SW480 (cell line): ENCODE measurements around the gene VPS51.

Experiments used
- DNase-seq: peaks from one replicate; pipeline ENCODE4 v3.0.0-alpha.2; 2016; ENCODE audit warnings: low spot score

VPS51 gene

GRCh38 chr11:65095974-65096806 lies at the start of gene VPS51:
Gene VPS51 (plus strand): TSS chr11:65096214. CDS start chr11:65096251, 37 bp downstream.
- peak; percentile 94 for DNase-seq

- no peak for DNase-seq
Observed at GRCh38 chr11:65047581-65048422, 48.2 kb upstream of the VPS51 start.

- DNase-seq: no peak
Observed at GRCh38 chr11:65051398-65051858, 44.6 kb upstream of the VPS51 start.

GRCh38 chr11:65053827-65054508 lies 42.0 kb upstream of the VPS51 start:
- DNase-seq: no peak

GRCh38 chr11:65055538-65055937 lies 40.5 kb upstream of the VPS51 start:
- DNase-seq: no peak

- no peak for DNase-seq
Observed at GRCh38 chr11:65056999-65057398, 39.0 kb upstream of the VPS51 start.

GRCh38 chr11:65057526-65057925 lies 38.5 kb upstream of the VPS51 start:
- no peak for DNase-seq

- no peak for DNase-seq
Observed at GRCh38 chr11:65058012-65058411, 38.0 kb upstream of the VPS51 start.

- peak; percentile 39 for DNase-seq
Observed at GRCh38 chr11:65058419-65059054, 37.5 kb upstream of the VPS51 start, which contains the start of gene NAALADL1. Gene NAALADL1 (minus strand): TSS chr11:65058553. CDS start chr11:65058521, 32 bp downstream.

GRCh38 chr11:65059523-65059922 lies 36.5 kb upstream of the VPS51 start:
- no peak for DNase-seq

- no peak for DNase-seq
Observed at GRCh38 chr11:65059959-65060824, 35.8 kb upstream of the VPS51 start.

GRCh38 chr11:65060913-65061408 lies 35.1 kb upstream of the VPS51 start:
- no peak for DNase-seq

GRCh38 chr11:65063532-65063931 lies 32.5 kb upstream of the VPS51 start:
- DNase-seq: no peak

GRCh38 chr11:65064847-65065240 lies 31.2 kb upstream of the VPS51 start:
- no peak for DNase-seq

GRCh38 chr11:65065851-65066250 lies 30.2 kb upstream of the VPS51 start:
- DNase-seq: no peak

- no peak for DNase-seq
Observed at GRCh38 chr11:65066315-65066714, 29.7 kb upstream of the VPS51 start.

- DNase-seq: no peak
Observed at GRCh38 chr11:65066805-65067291, 29.2 kb upstream of the VPS51 start.

GRCh38 chr11:65067446-65067845 lies 28.6 kb upstream of the VPS51 start:
- DNase-seq: no peak

GRCh38 chr11:65069217-65069616 lies 26.8 kb upstream of the VPS51 start:
- no peak for DNase-seq

- DNase-seq: no peak
Observed at GRCh38 chr11:65071907-65072630, 23.9 kb upstream of the VPS51 start.
